BJ (cell line): ENCODE measurements around the gene RHBDF1. TPM values are rescaled to one million over a fixed set of nuclear protein-coding genes. Genes with fewer than 3 reads are reported as not detected.
A peak's percentile ranks its signal among the peaks of the same experiment; 100 is the strongest.

Experiments
- CTCF ChIA-PET: fragments of 350-600 bp; formaldehyde crosslinking; extraction: SDS; loops from one replicate; lab custom pipeline; 2021; ENCODE audit warnings: antibody characterized with exemption, inconsistent platforms; lab: Yijun Ruan, JAX
- POLR2A ChIA-PET: fragments of 300-600 bp; sonication (Branson Sonifier 250); formaldehyde crosslinking; extraction: SDS; loops from one replicate; lab custom pipeline; 2021; ENCODE audit warnings: antibody characterized with exemption; lab: Charles Lee
- DNase-seq: peaks from one replicate; pipeline ENCODE4 v3.0.0-alpha.2; 2011; ENCODE audit warnings: low read depth
- H3K27me3 ChIP-seq: 2 replicates; pipeline ENCODE4 v1.6.0; 2011; ENCODE audit warnings: low read length; ENCODE audit not compliant: control insufficient read depth, insufficient read depth
- H3K36me3 ChIP-seq: 2 replicates; pipeline ENCODE4 v1.5.1; 2011; ENCODE audit warnings: low read length; ENCODE audit not compliant: control insufficient read depth, insufficient read depth
- H3K4me3 ChIP-seq: 2 replicates; pipeline ENCODE4 v1.5.1; 2011; ENCODE audit warnings: low read depth, mild to moderate bottlenecking, control low read depth, low read length
- polyA plus RNA-seq: library from polyadenylated mRNA; depleted of rRNA; stranded (reverse); fragments of >200 nt; gene quantifications from 2 replicates; pipeline ENCODE4 v1.2.3, GENCODE V29; 2011
- TF ChIP-seq, protein P1 (sequence below): IDR thresholded peaks from 2 replicates; pipeline ENCODE4 v1.5.1; 2011; ENCODE audit warnings: low read depth, mild to moderate bottlenecking, control low read depth, inconsistent platforms, low read length, moderate library complexity; ENCODE audit not compliant: insufficient read depth

Gene RHBDF1
- polyA plus RNA-seq, 1 experiment: 94.2 TPM

DNA sequence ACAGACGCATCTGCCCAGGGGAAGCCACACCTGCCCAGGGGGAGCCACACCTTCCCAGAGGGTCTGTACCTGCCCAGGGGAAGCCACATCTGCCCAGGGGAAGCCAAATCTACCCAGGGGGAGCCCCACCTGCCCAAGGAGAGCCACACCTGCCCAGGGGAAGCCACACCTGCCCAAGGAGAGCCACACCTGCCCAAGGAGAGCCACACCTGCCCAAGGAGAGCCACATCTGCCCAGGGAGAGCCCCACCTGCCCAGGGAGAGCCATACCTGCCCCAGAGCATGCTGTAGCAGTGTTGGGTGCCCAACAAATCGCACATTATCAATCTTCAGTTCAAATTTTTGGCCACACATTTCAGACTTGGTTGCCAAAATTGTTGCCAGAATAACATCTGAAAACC lies 46.4 kb upstream of the RHBDF1 start:
- CTCF ChIA-PET: interaction anchor here (1.1 to 4.3 kb wide), 6 partner anchors 10 to 244 kb away, joined by 4 to 45 read pairs (median 14); partner anchors contain the start of gene HBQ1
- POLR2A ChIA-PET: no interaction called here
- H3K4me3 ChIP-seq: no peak overlapping the region
- TF ChIP-seq, protein P1, sequence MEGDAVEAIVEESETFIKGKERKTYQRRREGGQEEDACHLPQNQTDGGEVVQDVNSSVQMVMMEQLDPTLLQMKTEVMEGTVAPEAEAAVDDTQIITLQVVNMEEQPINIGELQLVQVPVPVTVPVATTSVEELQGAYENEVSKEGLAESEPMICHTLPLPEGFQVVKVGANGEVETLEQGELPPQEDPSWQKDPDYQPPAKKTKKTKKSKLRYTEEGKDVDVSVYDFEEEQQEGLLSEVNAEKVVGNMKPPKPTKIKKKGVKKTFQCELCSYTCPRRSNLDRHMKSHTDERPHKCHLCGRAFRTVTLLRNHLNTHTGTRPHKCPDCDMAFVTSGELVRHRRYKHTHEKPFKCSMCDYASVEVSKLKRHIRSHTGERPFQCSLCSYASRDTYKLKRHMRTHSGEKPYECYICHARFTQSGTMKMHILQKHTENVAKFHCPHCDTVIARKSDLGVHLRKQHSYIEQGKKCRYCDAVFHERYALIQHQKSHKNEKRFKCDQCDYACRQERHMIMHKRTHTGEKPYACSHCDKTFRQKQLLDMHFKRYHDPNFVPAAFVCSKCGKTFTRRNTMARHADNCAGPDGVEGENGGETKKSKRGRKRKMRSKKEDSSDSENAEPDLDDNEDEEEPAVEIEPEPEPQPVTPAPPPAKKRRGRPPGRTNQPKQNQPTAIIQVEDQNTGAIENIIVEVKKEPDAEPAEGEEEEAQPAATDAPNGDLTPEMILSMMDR: no peak
- no peak for DNase-seq
- peaks cover 3% of the 10 kb centered on the region for H3K36me3 ChIP-seq
- no peaks in the 10 kb centered on the region for H3K27me3 ChIP-seq

DNA sequence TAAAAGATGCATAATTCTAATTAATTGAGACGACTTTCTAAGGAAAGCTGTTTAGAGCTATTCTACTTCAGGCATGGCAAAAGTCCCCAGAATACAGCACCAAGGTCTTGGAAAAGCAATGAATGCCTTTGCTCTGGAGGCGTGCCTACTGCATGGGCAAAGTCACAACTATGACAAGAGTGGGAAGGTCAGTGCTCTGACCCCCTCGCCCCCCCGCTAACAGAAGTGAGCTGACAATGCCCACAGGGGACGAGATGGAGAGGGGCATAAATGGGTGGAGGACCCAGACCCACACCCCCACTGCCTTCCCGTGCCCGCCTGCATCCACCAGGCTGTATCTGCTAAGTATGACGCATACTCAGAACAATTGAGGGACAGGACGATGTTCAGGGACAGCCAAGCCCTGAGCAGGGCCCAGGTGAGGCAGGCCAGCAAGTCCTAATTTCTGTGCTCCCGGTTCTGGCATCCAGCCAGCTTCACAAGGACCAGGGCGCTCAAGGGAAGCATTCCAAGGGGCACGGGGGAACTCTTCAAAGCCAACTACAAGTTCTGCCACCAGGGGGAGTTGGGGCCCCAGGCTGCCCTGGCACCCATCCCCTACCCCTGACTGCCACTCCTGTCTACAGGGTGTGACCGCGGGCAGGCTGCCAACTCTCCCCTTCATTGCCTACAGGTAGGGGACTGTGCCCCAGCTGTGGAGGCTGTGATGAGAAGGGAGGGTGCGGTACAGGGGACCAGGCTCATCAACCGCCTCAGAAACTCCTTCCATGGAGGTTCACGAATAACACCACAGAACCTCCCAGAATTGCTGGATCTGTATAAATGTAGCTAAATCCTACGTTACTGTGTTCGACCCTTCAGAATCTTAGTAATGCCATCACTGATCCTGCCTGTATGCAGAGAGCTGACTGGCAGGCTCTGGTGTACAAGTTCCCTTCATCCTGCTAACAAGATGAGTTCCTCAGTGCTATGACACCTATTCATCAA lies 45.2 kb upstream of the RHBDF1 start:
- Histone ChIP-seq H3K4me3 (no peak overlapping the region), H3K36me3 (peaks cover 4% of the 10 kb centered on the region), H3K27me3 (no peaks in the 10 kb centered on the region)
- DNase-seq: no peak
- TF ChIP-seq, protein P1: peak; percentile 77
- ChIA-PET CTCF (interaction anchor here (1.0 to 4.3 kb wide), 14 partner anchors 8 to 245 kb away, joined by 3 to 45 read pairs (median 5); partner anchors contain the start of genes HBQ1 and RHBDF1), POLR2A (no interaction called here)

DNA sequence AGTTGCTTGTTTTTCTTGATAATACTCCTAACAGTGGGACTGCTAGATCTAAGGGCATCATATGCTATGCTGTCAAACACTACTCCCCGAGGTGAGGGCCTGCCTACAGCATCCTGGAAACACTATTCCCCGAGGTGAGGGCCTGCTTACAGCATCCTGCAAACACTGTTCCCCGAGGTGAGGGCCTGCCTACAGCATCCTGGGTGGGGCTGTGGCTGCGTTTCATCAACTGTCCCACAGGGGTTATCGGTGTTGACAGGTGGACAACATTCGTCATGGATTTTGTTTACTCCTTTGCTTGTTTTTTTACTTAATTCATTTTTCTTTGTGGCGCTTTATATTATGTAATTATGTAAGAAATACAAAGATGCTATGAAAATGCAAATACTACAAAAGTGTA lies 43.6 kb upstream of the RHBDF1 start:
- no peak for DNase-seq

DNA sequence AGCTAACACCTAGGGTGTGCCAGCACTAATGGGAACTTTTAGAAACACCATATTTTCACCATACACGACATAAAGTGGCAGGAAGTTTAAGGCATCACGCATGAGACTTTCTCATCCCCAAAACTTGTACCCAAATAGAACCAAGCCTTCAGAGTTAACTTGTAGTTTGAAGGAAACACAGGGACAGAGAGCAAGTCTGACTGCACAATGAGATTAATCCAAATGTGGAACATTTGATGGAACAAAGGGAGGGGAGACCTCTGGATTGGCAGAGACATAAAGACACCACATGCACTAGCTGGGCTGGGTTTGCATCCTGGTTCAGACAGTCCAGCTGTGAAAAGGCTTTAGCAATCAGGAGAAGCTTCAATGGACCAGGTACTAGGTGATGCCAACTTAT lies 41.9 kb upstream of the RHBDF1 start:
- Histone ChIP-seq H3K4me3 (no peak overlapping the region), H3K27me3 (no peaks in the 10 kb centered on the region), H3K36me3 (peaks cover 6% of the 10 kb centered on the region)
- TF ChIP-seq, protein P1: no peak
- CTCF ChIA-PET: interaction anchor here (0.6 to 1.7 kb wide), 2 partner anchors 8 to 57 kb away, joined by 3 to 7 read pairs; no protein-coding TSS in a partner anchor
- POLR2A ChIA-PET: no interaction called here
- DNase-seq: no peak

More for the DNA sequence above, 43.6 kb upstream of the RHBDF1 start:
- Histone ChIP-seq H3K27me3 (no peaks in the 10 kb centered on the region), H3K36me3 (peaks cover 8% of the 10 kb centered on the region), H3K4me3 (no peak overlapping the region)
- POLR2A ChIA-PET: interaction anchor here (0.6 kb wide), 1 partner anchor 65 kb away, joined by 11 read pairs; no protein-coding TSS in a partner anchor
- TF ChIP-seq, protein P1: no peak
- CTCF ChIA-PET: interaction anchor here (1.0 to 2.9 kb wide), 6 partner anchors 9 to 246 kb away, joined by 3 to 16 read pairs (median 10); no protein-coding TSS in a partner anchor
